ENCODE data around the gene SDK1. TPM values are rescaled to one million over a fixed set of nuclear protein-coding genes. Genes with fewer than 3 reads are reported as not detected.
"Not testable (repeated sequence)": the region's sequence is repeated elsewhere in the genome, so short reads cannot be mapped to it uniquely, and the experiment has no call there.

SDK1 gene
- total RNA-seq, 4 donors from 2014 or later = under 0.01 to 16.2 (median 7.2) TPM

- Histone ChIP-seq H3K36me3 (no peaks in the 10 kb centered on the region), H3K4me1 (no peaks in the 10 kb centered on the region), H3K9me3 (no peaks in the 10 kb centered on the region), H3K27me3 (no peaks in the 10 kb centered on the region), H3K4me3 (no peak overlapping the region), H3K27ac (no peak overlapping the region)
- no peak for DNase-seq
- intact Hi-C loops (cut with DNase I; ENCODE audit: low total_unique reads) = no loop called here
- TF ChIP-seq CTCF (IDR thresholded peaks at IDR 0.05) (no peak), POLR2A (IDR thresholded peaks at IDR 0.05) (no peak)
Measured at GRCh38 chr7:3753868-3754267, 452.8 kb downstream of the SDK1 start.

- DNase-seq = no peak
- H3K4me3 ChIP-seq = no peak overlapping the region
Measured at GRCh38 chr7:3754493-3755341, 453.7 kb downstream of the SDK1 start.

GRCh38 chr7:3755778-3756453, 454.9 kb downstream of the SDK1 start:
- intact Hi-C loops (cut with DNase I; ENCODE audit: low total_unique reads); H3K27ac ChIP-seq; H3K4me1 ChIP-seq; H3K27me3 ChIP-seq; H3K4me3 ChIP-seq; H3K36me3 ChIP-seq; DNase-seq; H3K9me3 ChIP-seq: not testable (repeated sequence)

More at GRCh38 chr7:3754493-3755341, 453.7 kb downstream of the SDK1 start:
- H3K27me3 ChIP-seq = no peaks in the 10 kb centered on the region
- H3K36me3 ChIP-seq = no peaks in the 10 kb centered on the region
- intact Hi-C loops (cut with DNase I; ENCODE audit: low total_unique reads) = no loop called here
- no peaks in the 10 kb centered on the region for H3K9me3 ChIP-seq
- no peak for TF ChIP-seq POLR2A (IDR thresholded peaks at IDR 0.05)
- no peak for TF ChIP-seq CTCF (IDR thresholded peaks at IDR 0.05)
- H3K4me1 ChIP-seq = no peaks in the 10 kb centered on the region
- H3K27ac ChIP-seq = no peak overlapping the region

- no peak for TF ChIP-seq POLR2A (IDR thresholded peaks at IDR 0.05)
- TF ChIP-seq CTCF (IDR thresholded peaks at IDR 0.05) = no peak
- DNase-seq = no peak
- Histone ChIP-seq H3K9me3 (no peaks in the 10 kb centered on the region), H3K27ac (no peak overlapping the region), H3K4me1 (no peaks in the 10 kb centered on the region), H3K4me3 (no peak overlapping the region), H3K36me3 (no peaks in the 10 kb centered on the region), H3K27me3 (no peaks in the 10 kb centered on the region)
- intact Hi-C loops (cut with DNase I; ENCODE audit: low total_unique reads) = no loop called here
Measured at GRCh38 chr7:3757059-3757458, 456.0 kb downstream of the SDK1 start.

GRCh38 chr7:3760651-3761050, 459.6 kb downstream of the SDK1 start:
- H3K4me1 ChIP-seq = no peaks in the 10 kb centered on the region
- H3K36me3 ChIP-seq = no peaks in the 10 kb centered on the region
- no peaks in the 10 kb centered on the region for H3K9me3 ChIP-seq
- H3K27me3 ChIP-seq = no peaks in the 10 kb centered on the region
- H3K4me3 ChIP-seq = no peak overlapping the region
- H3K27ac ChIP-seq = no peak overlapping the region
- DNase-seq = no peak
- TF ChIP-seq CTCF (IDR thresholded peaks at IDR 0.05) = no peak
- no peak for TF ChIP-seq POLR2A (IDR thresholded peaks at IDR 0.05)
- intact Hi-C loops (cut with DNase I; ENCODE audit: low total_unique reads) = no loop called here

Measured in uterus (tissue), 4 donors.